Astrocyte of the hippocampus (primary cell): ENCODE results near the gene TMX1.

Experiments
- DNase-seq: peaks from one replicate; pipeline ENCODE4 v3.0.0; 2011; ENCODE audit warnings: low read depth, low spot score

Gene TMX1

GRCh38 chr14:51242545-51243490, 2.8 kb downstream of the TMX1 start:
- peak; percentile 37 for DNase-seq

DNA sequence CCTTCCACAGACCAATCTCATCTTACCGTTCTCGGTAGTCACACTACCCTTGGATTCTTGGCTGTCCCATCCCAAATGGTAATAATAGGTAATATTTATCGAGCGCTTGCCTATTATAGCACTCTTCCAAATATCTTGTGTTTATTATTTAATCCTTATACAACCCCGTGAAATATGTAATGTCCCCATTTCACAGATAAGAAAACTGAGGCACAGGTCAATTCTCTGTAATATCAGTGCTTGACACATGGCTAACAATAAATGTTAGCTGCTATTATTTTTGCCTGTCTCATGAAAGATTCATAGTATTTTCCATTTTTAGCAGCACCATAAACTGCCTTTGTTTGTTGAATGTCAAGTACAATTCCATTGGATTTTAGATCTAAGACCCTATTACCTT, 4.5 kb downstream of the TMX1 start:
- DNase-seq: no peak

- DNase-seq: no peak
Observed at GRCh38 chr14:51246032-51246431, 6.0 kb downstream of the TMX1 start.

DNA sequence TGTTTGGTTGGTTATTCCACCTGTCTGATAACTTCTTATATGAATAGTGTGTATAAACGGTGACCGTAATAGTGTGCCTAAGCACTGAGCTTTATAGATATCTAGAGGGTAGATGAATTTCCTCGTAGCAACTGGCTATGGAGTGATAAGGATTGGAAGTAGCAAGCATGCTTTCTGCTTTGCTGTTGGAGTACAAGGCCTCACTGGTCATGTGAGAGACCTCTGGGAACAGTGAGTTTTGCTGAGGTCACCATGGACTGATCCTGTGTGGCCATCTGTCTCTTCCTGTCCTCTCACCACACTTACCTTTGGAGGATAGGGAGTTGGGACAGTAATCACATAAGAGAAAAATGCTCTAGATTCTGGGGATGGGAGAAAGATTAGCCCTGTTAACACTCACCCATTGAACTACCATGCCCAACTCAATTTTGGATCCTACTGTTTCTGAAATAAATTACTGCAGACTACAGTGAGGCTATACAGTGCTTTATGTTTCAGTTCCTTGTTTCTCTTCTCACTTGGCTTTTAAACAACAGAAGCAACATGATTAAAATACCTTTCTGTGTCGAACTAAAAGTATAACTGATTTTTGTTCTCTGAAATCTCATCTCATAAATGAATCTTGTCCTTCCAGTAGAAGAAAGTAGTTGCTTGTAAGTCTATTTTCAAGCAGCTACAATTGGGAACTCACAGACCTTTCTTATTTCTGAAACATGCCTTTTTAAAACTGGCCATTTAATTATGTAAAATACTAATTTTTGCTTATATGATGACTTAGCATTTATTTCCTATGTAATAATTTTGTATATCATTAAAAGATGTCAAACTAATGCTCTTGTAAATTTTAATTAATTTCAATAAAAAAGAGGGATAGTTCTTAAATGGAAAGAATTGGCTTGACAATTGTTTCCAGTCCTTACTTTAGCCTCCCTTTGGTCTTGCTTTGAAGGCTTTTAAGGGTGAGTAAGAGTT, 8.3 kb downstream of the TMX1 start:
- DNase-seq: no peak

DNA sequence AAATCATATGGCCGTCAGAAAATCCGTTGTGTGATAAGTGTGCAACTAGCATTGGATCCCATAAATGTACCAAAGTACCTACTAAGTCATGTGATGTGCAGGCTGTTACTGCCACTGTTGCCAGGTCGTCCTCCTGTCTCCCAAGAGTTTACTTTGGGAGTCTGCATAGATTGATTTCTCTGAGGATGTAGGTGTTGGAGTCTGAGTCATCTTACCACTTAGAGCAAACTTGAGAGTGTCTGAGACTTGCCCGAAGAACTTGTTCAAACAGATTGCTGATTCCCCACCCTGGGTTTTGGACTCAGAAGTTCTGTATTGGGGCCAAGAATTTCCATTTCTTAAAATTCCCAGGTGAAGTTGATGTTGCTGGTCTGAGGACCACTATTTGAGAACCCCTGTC, 11.4 kb downstream of the TMX1 start:
- no peak for DNase-seq

DNA sequence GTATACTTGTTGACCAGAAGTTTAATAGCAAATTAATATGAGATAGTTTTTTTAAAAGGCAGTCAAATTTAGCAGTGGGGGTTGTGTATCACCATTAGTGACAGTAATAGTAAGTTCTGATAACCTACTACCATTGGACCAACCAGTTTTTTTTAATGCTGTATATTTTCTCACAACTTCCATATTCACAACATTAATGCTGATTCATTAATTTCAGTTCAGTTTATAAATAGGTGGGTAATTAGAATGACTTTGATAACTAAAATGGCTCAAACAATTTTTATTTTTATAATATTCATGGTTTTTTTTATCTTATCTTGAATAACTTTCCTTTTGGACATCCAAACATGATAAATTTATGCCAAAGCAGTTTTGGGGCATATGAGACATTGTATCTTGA, 13.8 kb downstream of the TMX1 start:
- no peak for DNase-seq

GRCh38 chr14:51258280-51258679, 18.2 kb downstream of the TMX1 start:
- DNase-seq: no peak

- no peak for DNase-seq
Observed at GRCh38 chr14:51258788-51259187, 18.7 kb downstream of the TMX1 start.

GRCh38 chr14:51260225-51260624, 20.2 kb downstream of the TMX1 start:
- no peak for DNase-seq

DNA sequence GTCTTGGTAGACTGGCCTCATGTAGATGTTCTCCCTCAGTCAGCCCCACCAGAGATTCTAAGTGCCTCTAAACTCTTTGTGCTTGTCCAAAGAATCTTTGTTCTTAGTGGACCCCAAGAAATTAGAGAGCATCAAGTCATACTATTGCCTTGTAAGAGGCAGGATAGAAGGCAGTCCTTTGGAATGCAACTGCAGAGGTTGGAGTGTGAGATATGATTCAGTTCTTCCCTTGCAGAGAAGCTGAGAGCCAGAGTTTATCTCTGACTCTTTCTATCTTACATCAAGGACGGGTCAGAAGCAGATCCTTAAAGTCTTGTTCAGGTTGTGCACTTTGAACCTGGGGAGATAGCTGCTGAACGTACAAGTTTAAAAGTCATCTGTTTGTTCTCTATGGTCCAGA, 21.1 kb downstream of the TMX1 start:
- DNase-seq: no peak

- DNase-seq: no peak
Observed at GRCh38 chr14:51262868-51263267, 22.8 kb downstream of the TMX1 start.

- DNase-seq: no peak
Observed at GRCh38 chr14:51269634-51270033, 29.6 kb downstream of the TMX1 start.

- DNase-seq: no peak
Observed at GRCh38 chr14:51276605-51277004, 36.6 kb downstream of the TMX1 start.

DNA sequence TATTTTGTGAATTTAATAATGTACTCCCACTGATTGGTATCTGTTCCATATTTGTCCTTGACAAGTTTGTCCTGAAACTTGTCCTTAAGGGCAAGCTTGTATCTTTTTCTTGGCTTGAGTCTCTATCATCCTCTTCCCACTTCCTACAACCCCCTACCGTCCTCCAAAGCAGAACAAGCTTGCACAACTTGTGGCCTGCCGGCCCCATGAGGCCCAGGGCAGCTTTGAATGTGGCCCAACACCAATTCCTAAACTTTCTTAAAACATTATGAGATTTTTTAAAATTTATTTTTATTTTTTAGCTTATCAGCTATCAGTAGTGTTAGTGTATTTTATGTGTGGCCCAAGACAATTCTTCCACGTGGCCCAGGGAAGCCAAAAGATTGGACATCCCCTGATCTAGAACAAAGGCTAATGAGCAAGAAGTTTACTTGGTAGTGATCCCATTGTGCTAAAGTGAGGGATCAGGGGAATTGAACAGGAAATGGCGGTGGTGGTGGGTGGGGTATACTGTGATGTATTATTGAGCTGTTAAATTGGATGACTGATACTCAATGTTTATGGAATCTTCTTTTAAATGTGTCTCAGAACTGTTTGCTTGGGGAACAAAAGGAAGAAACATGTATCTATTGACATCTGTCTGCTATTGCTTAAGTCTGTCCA, 37.8 kb downstream of the TMX1 start:
- no peak for DNase-seq

DNA sequence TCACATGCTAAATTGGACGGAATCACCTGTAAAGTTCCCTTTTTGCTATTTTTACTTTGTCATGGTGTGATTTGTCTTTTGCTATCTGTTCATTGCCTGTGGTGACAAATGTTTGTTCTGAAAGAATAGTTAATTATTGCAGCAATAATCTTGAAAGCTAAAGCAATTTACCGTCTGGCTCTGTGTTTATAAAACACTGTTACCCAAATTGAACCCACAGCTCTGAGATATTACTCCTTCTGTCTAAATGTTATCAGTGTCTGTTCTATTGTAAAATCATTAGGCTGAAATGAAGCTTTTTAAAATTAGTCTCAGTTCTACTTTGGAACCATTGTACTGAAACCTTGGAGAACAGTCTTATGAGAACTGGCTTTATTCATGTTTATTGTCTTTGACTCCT, 42.5 kb downstream of the TMX1 start:
- no peak for DNase-seq

- peak; percentile 91 for DNase-seq
Observed at GRCh38 chr14:51283402-51284085, 43.5 kb downstream of the TMX1 start.

DNA sequence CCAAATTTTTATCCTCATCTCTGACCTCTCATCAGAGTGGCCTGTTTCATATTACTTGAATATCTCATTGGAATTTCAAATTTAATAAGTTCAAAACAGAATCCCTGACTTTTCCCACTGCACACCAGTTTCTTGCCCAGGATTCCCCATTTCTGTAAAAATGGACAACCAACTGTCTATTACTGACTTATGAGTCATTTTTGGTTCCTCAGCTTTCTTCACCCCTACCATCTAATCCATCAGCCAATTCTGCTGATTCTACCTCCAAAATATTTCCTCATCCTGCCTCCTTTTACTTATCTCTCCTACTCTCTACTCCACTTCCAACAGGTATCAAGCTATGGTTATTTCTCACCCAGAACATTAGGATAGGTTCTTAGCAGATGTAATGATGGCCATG, 44.2 kb downstream of the TMX1 start:
- DNase-seq: no peak

DNA sequence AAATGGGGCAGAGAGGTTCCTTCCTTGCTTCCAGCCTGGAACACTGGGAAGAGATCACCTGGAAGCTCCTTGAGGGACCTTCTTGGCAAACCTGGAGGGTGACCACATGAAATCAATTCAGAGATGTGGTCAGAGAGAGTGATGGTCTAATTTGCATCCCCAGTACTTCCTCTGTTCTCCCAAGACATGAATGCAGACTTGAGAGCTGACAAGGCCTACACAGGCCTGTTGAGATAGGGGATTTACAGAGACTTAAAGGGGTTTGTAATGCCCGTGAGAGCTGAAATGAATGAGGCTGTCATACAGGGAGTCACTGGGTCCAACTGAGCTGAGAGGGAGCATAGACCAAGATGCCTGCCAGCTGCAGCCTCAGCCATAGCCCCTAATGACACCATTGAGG, 45.1 kb downstream of the TMX1 start:
- DNase-seq: no peak

DNA sequence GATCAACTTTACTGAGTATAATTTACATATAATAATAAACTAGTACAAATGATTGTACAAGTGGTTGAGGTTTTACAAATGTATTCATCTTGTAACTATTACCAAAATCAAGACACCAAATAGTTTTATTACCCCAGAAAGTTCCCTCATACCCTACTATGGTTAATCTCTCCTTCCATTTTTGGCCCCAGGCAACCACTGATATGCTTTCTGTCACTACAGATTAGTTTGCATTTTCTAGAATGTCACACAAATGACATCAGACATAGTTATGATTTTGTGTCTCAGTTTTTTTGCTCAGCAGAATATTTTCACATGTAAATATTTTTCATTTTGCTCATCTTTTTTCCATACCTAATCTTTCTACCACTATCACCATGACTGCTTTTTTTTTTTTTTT, 49.1 kb downstream of the TMX1 start:
- DNase-seq: no peak

- DNase-seq: no peak
Observed at GRCh38 chr14:51290132-51290531, 50.1 kb downstream of the TMX1 start.

DNA sequence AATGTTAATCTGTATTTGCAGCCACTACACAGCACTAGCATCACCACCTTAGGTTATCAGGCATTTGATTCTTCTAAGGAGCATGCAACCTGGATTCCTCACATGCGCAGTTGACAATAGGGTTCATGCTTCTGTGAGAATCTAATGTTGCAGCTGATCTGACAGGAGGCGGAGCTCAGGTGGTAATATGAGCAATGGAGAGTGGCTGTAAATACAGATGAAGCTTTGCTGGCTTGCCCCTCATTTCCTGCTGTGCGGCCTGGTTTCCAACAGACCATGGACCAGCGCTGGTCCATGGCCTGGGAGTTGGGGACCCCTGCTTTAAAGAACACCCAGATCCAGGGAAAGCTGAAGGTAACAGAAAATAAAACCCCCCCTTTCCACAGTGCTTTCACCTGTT, 51.0 kb downstream of the TMX1 start:
- no peak for DNase-seq
